Measurements from ENCODE around the gene ALG9.
A peak's percentile ranks its signal among the peaks of the same experiment; 100 is the strongest.

DNA sequence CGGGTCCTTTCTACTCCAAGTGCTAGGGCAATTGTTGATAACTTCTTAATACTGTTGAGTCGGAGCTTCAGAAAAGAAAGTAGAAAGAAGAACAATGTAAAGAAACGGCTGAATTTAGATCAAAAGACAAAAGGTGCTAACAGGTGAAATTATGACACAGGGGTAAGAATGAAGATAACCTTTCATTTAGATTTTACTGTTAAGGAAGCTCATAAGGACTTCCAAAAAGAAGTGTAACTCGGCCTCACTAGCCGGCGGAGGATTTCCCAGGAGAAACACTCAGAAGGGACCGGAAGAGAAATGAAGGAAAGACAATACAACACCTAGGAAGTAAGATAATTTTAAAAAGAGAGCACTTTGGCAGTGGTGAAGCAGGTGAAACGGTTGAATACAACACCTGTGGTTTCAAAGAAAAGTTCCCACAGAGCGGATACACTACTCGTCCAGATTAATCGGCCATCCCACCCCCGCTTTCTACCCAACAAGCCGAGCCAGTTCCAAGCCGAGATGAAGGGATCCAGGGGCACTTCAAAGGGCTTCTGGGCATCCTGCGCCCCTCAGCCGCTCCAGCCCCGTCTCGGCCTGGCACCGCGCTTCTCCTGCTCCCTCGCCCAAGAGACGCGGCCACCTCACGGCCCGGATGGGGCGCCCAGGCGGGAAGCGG lies 105.9 kb downstream of the ALG9 start:
- TF ChIP-seq POLR2AphosphoS5 (IDR thresholded peaks at IDR 0.05; ENCODE audit: insufficient read depth, low read depth, low read length) (no peak), POLR2A (IDR thresholded peaks at IDR 0.05; ENCODE audit: low read depth, low read length) (peak; percentile 8)
- TF ChIP-seq, protein P1, sequence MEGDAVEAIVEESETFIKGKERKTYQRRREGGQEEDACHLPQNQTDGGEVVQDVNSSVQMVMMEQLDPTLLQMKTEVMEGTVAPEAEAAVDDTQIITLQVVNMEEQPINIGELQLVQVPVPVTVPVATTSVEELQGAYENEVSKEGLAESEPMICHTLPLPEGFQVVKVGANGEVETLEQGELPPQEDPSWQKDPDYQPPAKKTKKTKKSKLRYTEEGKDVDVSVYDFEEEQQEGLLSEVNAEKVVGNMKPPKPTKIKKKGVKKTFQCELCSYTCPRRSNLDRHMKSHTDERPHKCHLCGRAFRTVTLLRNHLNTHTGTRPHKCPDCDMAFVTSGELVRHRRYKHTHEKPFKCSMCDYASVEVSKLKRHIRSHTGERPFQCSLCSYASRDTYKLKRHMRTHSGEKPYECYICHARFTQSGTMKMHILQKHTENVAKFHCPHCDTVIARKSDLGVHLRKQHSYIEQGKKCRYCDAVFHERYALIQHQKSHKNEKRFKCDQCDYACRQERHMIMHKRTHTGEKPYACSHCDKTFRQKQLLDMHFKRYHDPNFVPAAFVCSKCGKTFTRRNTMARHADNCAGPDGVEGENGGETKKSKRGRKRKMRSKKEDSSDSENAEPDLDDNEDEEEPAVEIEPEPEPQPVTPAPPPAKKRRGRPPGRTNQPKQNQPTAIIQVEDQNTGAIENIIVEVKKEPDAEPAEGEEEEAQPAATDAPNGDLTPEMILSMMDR (IDR thresholded peaks at IDR 0.05; ENCODE audit: extremely low read depth in 1 of 2, insufficient read depth in 1 of 2, low read depth in 1 of 2, low read length in 2 of 2): no peak

All from endothelial cell of umbilical vein (primary cell).